HG03378 (cell line): ENCODE measurements around the gene CTXND2.
"Not testable (repeated sequence)": the region's sequence is repeated elsewhere in the genome, so short reads cannot be mapped to it uniquely, and the experiment has no call there.

Source experiments
- ATAC-seq: cut with Tn5 transposase; IDR thresholded peaks from one replicate; pipeline ENCODE4 v1.9.1; 2021; ENCODE audit warnings: mild to moderate bottlenecking, moderate library complexity; ENCODE audit not compliant: unreplicated experiment

The CTXND2 gene

DNA sequence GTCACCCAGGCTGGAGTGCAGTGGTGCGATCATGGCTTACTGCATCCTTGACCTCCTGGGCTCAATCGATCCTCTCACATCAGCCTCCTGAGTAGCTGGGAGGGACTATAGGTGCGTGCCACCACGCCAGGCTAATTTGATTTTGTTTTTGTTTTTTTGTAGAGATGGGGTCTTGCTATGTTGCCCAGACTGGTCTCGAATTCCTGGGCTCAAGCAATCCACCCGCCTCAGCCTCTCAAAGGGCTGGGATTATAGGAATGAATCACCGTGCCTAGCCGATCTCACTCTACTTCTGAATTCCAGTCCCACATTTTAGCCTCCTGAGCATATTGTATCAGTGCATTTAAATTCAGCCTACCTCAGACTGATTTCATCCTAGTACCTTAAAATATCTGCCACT is 1.8 kb downstream of the CTXND2 start:
- ATAC-seq: no peak

DNA sequence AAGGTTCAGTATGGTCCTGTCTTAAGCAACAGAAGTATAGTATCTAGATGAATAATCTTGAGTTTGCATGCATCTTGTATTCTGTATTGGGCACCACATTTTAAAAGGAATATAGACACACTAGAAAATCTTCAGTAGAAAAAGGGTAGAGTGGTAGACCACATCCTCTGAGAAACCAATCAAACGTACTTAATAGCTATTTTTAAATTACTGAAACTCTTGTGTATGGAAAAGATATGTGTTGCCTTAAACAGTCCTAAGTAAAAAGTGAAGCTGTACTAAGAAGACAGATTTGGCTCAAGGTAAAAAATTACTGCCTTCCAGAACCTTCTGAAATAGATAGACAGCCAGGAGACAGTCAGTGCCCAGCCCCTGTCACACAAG is 3.1 kb downstream of the CTXND2 start:
- ATAC-seq: peak; percentile 75

DNA sequence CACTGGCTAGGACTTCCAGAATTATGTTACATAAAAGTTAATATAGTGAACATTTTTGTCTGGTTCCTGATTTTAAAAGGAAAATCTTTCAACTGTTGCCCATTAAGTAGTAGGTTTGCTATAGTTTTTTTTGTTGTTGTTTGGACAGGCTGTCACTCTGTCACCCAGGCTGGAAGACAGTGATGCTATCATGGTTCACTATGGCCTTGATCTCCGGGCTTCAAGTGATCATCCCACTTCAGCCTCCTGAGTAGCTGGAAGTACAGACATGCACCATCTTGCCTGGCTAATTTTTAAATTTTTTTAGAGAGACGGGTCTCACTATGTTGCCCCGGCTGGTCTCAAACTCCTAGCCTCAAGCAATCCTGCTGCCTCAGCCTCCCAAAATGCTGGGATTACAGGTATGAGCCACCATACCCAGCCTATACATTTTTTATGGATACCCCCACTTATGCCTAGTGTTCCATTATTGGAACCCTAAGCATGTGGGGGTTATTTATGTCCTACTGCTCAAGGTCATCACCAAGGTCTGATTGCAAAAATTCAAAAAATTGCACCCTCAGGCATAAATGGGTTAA is 6.5 kb downstream of the CTXND2 start:
- no peak for ATAC-seq

DNA sequence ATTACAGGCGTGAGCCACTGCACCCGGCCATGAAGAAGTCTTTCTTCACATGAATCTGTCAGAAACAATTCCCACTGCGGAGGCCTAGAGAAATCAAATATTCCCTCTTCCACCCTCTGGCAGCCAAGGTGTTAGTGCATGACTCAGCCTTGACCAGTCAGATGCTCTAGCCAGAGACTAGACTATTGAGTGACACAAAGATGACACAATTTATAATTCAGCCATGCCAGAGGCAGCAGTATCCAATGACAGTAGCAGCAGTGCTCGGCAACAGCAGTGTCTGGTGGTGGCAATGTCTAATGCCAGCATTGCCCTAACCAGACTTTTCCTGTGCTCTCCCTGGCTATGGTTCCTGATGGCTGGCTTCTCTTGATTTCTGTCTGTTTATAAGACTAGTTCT is 8.7 kb downstream of the CTXND2 start:
- ATAC-seq: no peak

DNA sequence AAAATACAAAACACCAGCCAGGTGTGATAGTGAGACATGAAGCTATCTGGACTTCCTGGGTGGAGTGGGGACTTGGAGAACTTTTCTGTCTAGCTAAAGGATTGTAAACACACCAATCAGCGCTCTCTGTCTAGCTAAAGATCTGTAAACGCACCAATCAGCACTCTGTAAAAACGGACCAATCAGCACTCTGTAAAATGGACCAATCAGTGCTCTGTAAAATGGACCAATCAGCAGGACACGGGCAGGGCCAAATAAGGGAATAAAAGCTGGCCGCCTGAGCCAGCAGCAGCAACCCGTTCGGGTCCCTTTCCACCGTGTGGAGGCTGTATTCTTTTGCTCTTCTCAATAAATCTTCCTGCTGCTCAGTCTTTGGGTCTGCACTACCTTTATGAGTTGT is 12.9 kb downstream of the CTXND2 start:
- not testable (repeated sequence) for ATAC-seq

DNA sequence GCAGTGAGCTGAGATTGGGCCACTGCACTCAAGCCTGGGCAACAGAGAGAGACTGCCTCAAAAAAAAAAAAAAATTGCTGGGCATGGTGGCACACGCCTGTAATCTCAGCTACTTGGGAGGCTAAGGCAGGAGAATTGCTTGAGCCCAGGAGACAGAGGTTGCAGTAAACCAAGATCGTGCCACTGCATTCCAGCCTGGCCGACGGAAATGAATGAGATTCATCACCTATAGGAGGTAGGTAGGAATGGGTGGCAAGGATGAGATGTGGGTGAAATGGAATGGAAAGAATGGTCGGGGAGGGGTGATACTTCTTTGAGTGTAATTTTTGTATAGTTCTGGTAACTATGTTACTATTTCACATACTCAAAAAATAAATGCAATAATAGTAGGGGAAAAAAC is 15.4 kb downstream of the CTXND2 start:
- ATAC-seq: no peak

DNA sequence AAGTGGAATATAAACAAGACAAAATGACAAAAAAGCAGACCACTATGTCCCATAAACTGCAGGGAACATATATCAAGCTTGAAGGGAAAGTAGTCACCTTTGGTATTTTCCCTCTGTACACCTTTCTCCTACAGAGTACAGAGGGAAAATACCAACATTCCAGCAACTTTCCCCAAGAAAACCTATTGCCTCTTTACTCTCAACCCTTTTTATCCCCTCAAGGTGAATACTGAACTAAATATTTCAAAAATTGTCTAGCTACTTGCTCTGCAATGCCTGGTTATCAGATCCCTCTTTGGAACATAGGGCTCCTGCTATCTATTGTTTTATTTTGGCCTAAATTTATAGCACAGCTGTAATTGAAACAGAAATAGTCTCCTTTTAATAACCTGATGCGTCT is 15.8 kb downstream of the CTXND2 start:
- no peak for ATAC-seq

DNA sequence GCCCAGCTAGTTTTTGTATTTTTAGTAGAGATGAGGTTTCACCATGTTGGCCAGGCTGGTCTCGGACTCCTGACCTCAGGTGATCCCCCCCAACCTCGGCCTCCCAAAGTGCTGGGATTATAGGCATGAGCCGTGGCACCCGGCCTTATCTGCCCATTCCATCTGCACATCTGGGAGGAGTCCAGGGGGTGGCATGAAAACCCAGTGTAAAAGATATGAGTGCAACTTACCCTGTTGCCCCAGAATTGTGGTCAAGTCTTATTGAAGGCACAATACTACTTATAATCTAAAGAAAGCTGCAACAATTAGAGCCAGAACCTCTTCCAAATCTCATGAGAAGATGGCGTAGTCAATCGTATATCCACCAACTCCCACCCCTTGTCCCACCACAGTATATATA is 18.4 kb downstream of the CTXND2 start:
- ATAC-seq: no peak

DNA sequence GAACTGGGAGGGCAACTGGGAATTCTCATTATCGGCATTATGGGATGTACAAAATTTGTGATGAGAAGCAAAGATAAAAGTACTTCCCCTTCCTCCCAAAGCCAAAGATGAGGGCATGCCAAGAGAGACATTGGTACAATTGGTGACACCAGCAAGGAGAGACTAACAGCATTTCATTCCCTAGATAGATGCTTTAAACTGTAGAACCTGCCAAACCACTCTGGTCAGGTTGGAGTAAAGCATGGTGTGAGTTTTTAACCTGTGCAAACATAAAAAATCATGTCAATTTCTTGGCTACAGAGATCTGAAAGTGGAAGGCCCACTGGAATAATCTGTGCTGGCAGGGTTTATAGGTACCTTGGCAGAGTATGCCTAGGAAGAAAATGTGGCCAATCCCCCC is 19.4 kb downstream of the CTXND2 start:
- ATAC-seq: no peak

DNA sequence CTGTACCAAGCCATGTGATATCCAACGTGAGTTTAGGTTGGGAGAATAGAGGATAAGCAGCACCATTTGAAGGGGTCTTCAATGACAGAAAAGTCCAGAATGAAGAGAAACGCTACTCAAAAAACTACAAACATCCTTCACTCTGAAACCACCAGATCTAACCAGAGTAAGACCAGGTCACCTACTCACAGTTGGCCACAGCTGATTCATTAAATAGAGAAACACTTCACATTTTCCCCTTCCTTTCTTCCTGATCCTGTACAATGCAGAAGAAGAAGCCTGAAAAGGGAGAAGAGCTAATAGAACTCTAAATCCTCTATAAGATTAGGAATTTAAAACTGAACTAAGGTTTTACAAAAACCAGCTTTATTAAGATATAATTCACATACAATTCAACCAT is 19.9 kb downstream of the CTXND2 start:
- ATAC-seq: no peak

DNA sequence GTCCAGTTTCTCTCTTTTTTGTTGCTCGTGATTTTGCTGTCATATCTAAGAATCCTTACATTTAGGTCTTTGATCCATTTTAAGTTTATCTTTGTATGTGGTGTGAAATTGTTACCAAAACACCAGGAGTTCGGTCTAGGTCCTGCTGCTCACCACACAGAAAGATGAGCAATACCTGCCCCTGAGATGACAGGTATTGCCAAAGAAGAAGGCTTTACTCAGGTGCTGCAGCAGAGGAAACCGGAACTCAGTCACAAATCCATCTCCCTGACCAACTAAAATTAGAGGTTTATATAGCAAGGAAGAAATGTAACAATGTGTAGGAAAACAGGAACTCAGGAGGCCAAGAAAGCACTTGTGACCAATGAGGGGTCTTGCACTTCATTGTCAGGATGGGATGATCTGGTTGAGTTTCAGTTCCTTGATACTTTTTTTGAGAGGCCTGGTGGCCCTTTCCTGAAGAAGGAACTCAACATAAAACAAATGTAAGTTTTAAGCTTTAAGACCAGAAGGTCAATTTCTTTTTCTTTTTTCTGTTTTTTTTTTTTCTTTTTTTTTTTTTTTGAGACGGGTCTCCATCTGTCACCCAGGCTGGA is 22.7 kb downstream of the CTXND2 start:
- no peak for ATAC-seq

DNA sequence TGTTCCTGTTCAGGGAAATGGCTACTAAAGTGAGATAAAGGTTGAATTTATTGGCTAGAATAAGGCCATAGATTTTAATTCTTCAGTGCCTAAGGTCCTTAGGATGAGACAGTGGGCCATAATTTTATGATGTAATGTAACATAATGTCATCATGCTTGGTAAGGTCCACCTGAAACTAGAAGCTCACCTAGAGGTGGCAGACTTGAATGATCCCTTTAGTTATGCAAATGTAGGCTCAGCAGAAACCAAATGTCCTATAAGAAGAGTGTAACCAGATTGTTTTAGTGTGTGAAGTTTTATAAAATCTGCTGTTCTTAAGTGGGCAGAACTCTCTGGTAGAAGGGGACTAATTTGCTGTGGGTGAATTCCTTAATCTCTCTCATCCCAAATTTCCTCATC is 25.7 kb downstream of the CTXND2 start:
- ATAC-seq: no peak

DNA sequence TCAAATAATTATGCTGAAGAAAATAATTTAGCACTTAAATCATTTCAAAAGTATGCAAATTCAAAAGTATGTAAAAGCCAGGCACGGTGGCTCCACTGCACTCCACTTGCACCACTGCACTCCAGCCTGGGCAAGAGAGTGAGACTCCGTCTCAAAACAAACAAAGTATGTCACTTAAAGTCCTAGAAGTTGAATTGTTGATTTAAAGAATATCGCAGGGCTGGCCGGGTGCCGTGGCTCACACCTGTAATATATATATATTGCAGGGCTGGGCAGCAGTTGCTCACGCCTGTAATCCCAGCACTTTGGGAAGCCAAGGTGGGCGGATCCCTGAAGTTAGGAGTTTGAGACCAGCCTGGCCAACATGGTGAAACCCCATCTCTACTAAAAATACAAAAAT is 30.5 kb downstream of the CTXND2 start:
- ATAC-seq: no peak

DNA sequence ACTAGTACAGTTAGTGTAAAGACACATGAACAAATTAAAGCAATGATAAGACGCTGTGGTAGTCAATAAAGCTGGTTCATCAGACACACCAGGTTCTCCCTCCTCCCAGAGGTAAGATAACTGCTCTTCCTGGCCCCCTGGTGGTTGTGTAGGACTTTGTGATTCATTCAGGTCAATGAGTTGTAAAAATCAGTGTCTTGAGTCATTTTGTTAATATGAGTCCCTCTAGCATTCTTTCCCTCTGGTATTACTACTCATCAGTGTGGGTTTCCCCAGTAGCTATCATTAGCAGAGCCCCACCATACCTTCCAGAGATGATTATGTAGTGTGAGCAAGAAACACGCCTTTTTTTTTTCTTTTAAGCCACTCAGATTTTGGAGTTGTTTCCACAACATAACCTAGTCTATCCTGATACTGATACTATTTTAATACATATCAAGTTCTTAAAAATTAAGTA is 35.6 kb downstream of the CTXND2 start:
- peak; percentile 66 for ATAC-seq

DNA sequence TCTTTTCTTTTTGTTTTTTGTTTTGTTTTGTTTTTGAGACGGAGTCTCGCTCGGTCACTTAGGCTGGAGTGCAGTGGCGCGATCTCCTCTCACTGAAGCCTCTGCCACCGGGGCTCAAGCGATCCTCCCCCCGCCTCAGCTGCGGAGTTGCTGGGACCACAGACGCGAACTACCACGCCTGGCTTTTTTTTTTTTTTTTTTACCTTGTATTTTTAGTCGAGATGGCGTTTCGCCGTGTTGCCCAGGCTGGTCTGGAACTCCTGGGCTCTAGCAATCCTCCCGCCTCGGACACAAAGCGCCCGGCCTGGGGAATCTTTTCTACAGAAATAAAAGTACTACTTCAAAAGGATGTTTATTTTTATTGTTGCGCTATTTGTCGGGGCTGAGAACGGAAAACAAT is 38.1 kb downstream of the CTXND2 start:
- ATAC-seq: no peak

DNA sequence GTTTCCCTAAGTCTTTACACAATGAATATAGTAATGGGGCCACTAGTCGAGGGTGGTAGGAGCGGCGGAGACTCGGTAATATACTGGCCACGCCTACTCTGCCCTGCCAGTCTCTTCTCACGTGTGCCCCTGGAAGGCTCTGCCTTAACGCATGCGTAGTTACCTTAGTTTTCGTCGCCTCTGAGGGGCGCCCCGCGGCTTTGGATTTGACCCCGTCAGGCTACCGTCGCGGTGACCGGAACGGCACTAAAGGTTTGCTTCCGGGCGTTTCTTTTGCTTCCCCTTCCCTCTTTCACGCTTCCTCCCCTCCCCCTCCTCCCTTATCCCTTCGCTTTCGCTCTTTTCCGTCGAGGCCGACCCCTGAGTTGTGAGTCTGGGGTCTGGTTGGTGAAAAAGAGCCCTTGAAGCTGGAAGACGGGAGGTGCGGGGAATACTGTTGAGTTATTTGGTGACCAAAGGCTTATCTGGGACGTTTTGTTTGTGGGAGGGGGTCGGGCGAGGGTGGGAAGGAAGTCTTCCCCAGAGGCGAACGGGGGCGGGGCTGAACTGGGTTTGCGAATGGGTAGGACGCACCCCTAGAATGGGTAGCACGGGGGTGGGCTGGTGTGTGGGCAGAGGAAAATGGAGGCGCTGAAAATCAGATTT is 39.3 kb downstream of the CTXND2 start, which contains the start of gene SETDB1:
TSS of gene SETDB1 (plus strand) at position 267 of the 645 bp plus-strand sequence. CDS start 1,352 bp downstream, outside the sequence.
- peak; percentile 82 for ATAC-seq

DNA sequence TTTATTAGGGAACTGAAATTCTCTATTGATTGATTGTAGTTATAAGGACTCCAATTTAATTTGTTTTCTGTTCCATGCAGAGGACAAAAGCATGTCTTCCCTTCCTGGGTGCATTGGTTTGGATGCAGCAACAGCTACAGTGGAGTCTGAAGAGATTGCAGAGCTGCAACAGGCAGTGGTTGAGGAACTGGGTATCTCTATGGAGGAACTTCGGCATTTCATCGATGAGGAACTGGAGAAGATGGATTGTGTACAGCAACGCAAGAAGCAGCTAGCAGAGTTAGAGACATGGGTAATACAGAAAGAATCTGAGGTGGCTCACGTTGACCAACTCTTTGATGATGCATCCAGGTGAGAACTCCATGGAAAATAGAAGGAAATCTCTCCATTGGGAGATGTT is 40.7 kb downstream of the CTXND2 start:
- ATAC-seq: no peak

DNA sequence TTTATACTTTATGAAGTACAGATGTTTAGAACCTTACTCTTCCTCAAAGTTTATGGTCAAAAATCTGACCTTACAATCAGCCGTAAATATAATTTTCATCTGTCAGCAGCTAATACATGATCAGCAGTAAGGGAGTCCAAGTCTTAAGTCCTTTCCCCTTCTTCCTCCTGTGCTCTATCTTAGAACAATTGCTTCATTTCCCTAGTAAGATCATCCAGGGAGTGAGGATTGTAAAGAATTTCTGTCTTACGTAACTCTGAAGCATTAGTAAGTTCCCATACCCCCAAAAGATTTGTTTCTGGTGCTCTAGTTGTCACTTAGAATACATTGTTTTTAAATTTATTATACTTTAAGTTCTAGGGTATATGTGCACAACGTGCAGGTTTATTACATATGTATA is 41.4 kb downstream of the CTXND2 start:
- no peak for ATAC-seq

DNA sequence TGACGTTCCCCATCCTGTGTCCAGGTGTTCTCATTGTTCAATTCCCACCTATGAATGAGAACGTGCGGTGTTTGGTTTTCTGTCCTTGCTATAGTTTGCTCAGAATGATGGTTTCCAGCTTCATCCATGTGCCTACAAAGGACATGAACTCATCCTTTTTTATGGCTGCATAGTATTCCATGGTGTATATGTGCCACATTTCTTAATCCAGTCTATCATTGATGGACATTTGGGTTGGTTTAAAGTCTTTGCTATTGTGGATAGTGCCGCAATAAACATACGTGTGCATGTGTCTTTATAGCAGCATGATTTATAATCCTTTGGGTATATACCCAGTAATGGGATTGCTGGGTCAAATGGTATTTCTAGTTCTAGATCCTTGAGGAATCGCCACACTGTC is 41.8 kb downstream of the CTXND2 start:
- ATAC-seq: not testable (repeated sequence)

DNA sequence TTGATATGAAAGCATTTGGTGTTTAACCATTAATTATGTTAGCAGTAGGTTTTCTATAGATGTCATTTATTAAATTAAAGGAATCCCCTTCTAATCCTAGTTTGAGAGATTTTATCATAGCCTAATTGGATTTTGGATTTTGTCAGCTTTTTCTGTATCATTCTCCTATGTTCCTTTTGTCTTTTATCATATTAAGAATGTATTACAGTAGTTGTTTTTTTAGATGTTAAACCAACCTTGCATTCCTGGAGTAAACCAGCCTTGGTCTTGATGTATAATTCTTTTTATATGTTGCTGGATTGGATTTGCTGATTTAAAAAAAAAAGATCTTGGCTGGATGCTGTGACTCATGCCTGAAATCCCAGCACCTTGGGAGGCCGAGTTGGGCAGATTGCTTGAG is 44.8 kb downstream of the CTXND2 start:
- ATAC-seq: no peak

DNA sequence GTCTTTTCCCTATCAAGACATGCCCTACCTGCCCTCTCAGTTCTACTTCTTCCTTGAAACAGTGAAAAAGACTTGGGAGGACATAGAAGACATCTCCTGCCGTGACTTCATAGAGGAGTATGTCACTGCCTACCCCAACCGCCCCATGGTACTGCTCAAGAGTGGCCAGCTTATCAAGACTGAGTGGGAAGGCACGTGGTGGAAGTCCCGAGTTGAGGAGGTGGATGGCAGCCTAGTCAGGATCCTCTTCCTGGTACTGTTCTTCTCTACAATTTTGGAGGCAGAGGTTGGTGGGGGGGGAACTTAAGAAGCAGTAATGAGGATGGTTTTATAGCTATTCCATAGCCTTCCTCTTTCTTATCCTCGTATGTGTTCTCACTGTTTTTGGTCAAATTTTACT is 57.9 kb downstream of the CTXND2 start:
- ATAC-seq: no peak

DNA sequence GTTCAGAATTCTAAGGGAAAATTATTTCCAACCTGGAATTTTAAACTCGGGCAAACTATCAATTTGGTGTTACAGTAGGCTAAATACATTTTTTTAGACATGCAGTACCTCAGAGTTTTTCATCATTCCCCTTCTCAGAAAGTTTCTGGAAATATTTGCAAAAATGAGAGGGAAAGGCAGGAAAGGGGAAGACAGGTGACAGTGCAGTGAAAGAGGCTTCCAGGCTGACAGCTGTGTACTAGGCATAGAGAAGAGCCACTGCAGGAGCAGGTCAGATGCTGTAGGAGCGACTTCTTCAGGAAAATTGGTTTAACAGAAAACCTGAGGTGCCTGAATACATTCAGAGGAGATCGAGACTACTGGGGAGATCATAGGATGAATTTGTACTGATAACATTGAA is 67.8 kb downstream of the CTXND2 start:
- ATAC-seq: no peak

DNA sequence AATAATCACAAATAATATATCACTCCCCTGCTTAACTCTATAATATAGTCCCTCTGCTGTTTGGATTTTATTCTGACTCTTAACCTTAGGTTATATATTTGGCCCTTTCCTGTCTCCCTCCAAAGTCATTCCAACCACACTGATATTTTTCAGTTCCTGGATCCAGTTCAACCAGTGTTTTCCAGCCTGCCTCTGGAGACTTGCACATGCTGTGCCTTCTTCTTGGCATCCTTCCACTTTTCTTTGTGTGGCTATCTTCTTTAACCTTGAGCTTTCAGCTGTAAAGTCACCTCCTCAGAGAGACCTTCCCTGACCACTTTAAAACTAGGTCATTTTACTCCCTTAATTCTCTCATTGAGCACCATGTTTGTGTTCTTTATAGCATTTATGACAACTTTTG is 68.3 kb downstream of the CTXND2 start:
- no peak for ATAC-seq
